GM23338 (cell line): ENCODE results near the gene LRRC10B. TPM values are rescaled to one million over a fixed set of nuclear protein-coding genes. Genes with fewer than 3 reads are reported as not detected.

ENCODE experiments used
- ATAC-seq: fragments of 200-7000 bp; cut with Tn5 transposase; 3 replicates; pipeline ENCODE4 v1.9.1; 2020
- DNase-seq: peaks from one replicate; pipeline ENCODE4 v3.0.0-alpha.2; 2015; ENCODE audit warnings: low spot score
- H2AFZ ChIP-seq: fragments of 200-600 bp; sonication (generic); 2 replicates; pipeline ENCODE4 v1.8.0; 2016; ENCODE audit warnings: antibody characterized with exemption, mild to moderate bottlenecking, moderate library complexity
- H3F3A ChIP-seq: fragments of 200-600 bp; sonication (generic); replicated peaks from 2 replicates; pipeline ENCODE4 v1.8.0; 2017; ENCODE audit warnings: antibody characterized with exemption, mixed run types, low read depth
- H3K27ac ChIP-seq: fragments of 200-600 bp; sonication (generic); 2 replicates; pipeline ENCODE4 v1.6.1; 2016; ENCODE audit warnings: low read depth
- H3K27me3 ChIP-seq: fragments of 200-600 bp; sonication (generic); 2 replicates; pipeline ENCODE4 v1.8.0; 2016; ENCODE audit warnings: mild to moderate bottlenecking, mixed run types, moderate library complexity; ENCODE audit not compliant: insufficient read depth
- H3K36me3 ChIP-seq: fragments of 200-600 bp; sonication (generic); 2 replicates; pipeline ENCODE4 v1.8.0; 2016; ENCODE audit warnings: mild to moderate bottlenecking; ENCODE audit not compliant: insufficient read depth
- H3K4me1 ChIP-seq: fragments of 200-600 bp; sonication (generic); 2 replicates; pipeline ENCODE4 v1.8.0; 2016; ENCODE audit warnings: mild to moderate bottlenecking, moderate library complexity; ENCODE audit not compliant: insufficient read depth
- H3K4me2 ChIP-seq: fragments of 200-600 bp; sonication (generic); 2 replicates; pipeline ENCODE4 v1.7.1; 2017; ENCODE audit warnings: mixed run types
- H3K4me3 ChIP-seq: fragments of 200-600 bp; sonication (generic); 2 replicates; pipeline ENCODE4 v1.6.1; 2016; ENCODE audit warnings: mixed run types
- H3K79me2 ChIP-seq: fragments of 200-600 bp; sonication (generic); replicated peaks from 2 replicates; pipeline ENCODE4 v1.8.0; 2017; ENCODE audit warnings: mild to moderate bottlenecking; ENCODE audit not compliant: insufficient read depth
- H3K9me2 ChIP-seq: fragments of 200-600 bp; sonication (generic); 2 replicates; pipeline ENCODE4 v1.8.0; 2017; ENCODE audit not compliant: insufficient read depth
- H4K20me1 ChIP-seq: fragments of 200-600 bp; sonication (generic); replicated peaks from 2 replicates; pipeline ENCODE4 v1.8.0; 2017; ENCODE audit warnings: mild to moderate bottlenecking; ENCODE audit not compliant: insufficient read depth
- H3K27ac Mint-ChIP-seq: 2 replicates; pipeline ENCODE4 v1.8.0; 2020; ENCODE audit warnings: inconsistent platforms, mild to moderate bottlenecking, moderate library complexity, mixed read lengths
- H3K27me3 Mint-ChIP-seq: 3 replicates; pipeline ENCODE4 v1.8.0; 2022; ENCODE audit warnings: low read depth, mild to moderate bottlenecking, moderate library complexity, mixed read lengths, inconsistent platforms; ENCODE audit not compliant: insufficient read depth, poor library complexity
- H3K36me3 Mint-ChIP-seq: 3 replicates; pipeline ENCODE4 v1.8.0; 2021; ENCODE audit warnings: low read depth, mild to moderate bottlenecking, inconsistent platforms, moderate library complexity, mixed read lengths
- H3K4me1 Mint-ChIP-seq: 3 replicates; pipeline ENCODE4 v1.8.0; 2020; ENCODE audit warnings: mild to moderate bottlenecking, inconsistent platforms, mixed read lengths
- H3K4me3 Mint-ChIP-seq: 3 replicates; pipeline ENCODE4 v1.8.0; 2021; ENCODE audit warnings: moderate library complexity, mild to moderate bottlenecking, inconsistent platforms, mixed read lengths
- H3K9me3 Mint-ChIP-seq: 3 replicates; pipeline ENCODE4 v1.8.0; 2020; ENCODE audit warnings: moderate library complexity, mild to moderate bottlenecking, inconsistent platforms, mixed read lengths
- CTCF ChIP-seq, 2 experiments: fragments of 200-600 bp in 1 of 2; sonication (generic) in 1 of 2; conservative IDR thresholded peaks; 2 replicates each; pipeline versions ENCODE4 v1.5.1 to v1.6.1; 2016 to 2017; ENCODE audit warnings: antibody characterized with exemption in 2 of 2, low read depth in 2 of 2, mild to moderate bottlenecking in 2 of 2, moderate library complexity in 1 of 2
- ETS1 ChIP-seq: IDR thresholded peaks from 2 replicates; pipeline ENCODE4 v1.6.1; 2016; ENCODE audit warnings: antibody characterized with exemption
- EZH2 ChIP-seq: fragments of 200-600 bp; sonication (generic); IDR thresholded peaks from one replicate; pipeline ENCODE4 v1.8.0; 2017; ENCODE audit warnings: antibody characterized with exemption, mild to moderate bottlenecking, low read depth; ENCODE audit not compliant: unreplicated experiment
- EZH2phosphoT487 ChIP-seq: fragments of 200-600 bp; sonication (generic); IDR thresholded peaks from one replicate; pipeline ENCODE4 v1.8.1; 2018; ENCODE audit warnings: antibody characterized with exemption; ENCODE audit not compliant: unreplicated experiment
- JUNB ChIP-seq: IDR thresholded peaks from one replicate; pipeline ENCODE4 v1.6.1; 2016; ENCODE audit warnings: antibody characterized with exemption; ENCODE audit not compliant: unreplicated experiment
- REST ChIP-seq: IDR thresholded peaks from one replicate; pipeline ENCODE4 v1.6.1; 2018; ENCODE audit warnings: antibody characterized with exemption; ENCODE audit not compliant: unreplicated experiment
- ZNF114 ChIP-seq: fragments of 250-450 bp; sonication (Bioruptor Pico); IDR thresholded peaks from 2 replicates; pipeline ENCODE4 v1.5.0; 2020; ENCODE audit warnings: mild to moderate bottlenecking, moderate library complexity
- polyA plus RNA-seq: library from polyadenylated mRNA; unstranded; fragments of >200 nt; fragmentation: Nextera tagmentation; extraction: Ambion mirVana; gene quantifications from 2 replicates; pipeline ENCODE4 v1.2.1, GENCODE V29; 2016
- total RNA-seq: library from RNA; depleted of rRNA; stranded (reverse); fragments of >200 nt; shearing (Covaris generic); gene quantifications from 2 replicates; pipeline ENCODE4 v1.2.3, GENCODE V29; 2014
- TF ChIP-seq, protein P1 (sequence below): fragments of 250-450 bp; sonication (Bioruptor Pico); IDR thresholded peaks from 2 replicates; pipeline ENCODE4 v1.5.0; 2020; ENCODE audit warnings: mild to moderate bottlenecking, moderate library complexity

Gene LRRC10B
- total and polyA plus RNA-seq, 2 experiments from 2014 or later: 0.47 to 1.6 TPM

DNA sequence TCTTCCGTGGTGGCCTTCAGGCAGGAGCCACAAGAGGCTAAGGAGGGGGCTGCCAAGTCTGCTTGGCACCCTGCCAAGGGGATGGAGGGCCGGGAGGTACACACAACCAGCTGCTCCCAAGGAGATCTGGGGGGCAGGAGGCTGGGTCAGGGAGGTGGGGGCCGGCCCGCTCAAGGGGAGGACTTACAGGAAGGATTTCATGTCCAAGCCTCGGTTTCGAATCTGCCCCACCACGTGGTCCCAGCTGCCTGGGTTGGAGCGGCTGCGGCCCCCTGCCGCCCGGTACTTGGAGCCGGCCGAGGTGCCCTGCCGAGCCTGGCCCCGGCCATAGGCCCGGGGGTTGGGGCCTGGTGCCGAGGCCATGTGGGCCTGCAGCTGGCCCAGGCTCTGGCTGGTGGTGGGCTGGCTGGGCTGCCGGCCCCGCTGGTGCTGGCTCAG is 33.5 kb downstream of the LRRC10B start:
- Mint-ChIP-seq H3K27me3 (peaks cover 14% of the 10 kb centered on the region), H3K36me3 (no peaks in the 10 kb centered on the region; the same call in 2 of the 3 replicates), H3K4me1 (peaks cover 55% of the 10 kb centered on the region), H3K9me3 (no peaks in the 10 kb centered on the region), H3K4me3 (no peak overlapping the region; the same call in 2 of the 3 replicates), H3K27ac (no peak overlapping the region)
- H3K4me1 ChIP-seq: peaks cover 21% of the 10 kb centered on the region
- ATAC-seq (peak; percentile 61), DNase-seq (no peak)
- H3K9me2 ChIP-seq: peaks cover 13% of the 10 kb centered on the region
- H3K4me3 ChIP-seq: no peak overlapping the region
- TF ChIP-seq, protein P1, sequence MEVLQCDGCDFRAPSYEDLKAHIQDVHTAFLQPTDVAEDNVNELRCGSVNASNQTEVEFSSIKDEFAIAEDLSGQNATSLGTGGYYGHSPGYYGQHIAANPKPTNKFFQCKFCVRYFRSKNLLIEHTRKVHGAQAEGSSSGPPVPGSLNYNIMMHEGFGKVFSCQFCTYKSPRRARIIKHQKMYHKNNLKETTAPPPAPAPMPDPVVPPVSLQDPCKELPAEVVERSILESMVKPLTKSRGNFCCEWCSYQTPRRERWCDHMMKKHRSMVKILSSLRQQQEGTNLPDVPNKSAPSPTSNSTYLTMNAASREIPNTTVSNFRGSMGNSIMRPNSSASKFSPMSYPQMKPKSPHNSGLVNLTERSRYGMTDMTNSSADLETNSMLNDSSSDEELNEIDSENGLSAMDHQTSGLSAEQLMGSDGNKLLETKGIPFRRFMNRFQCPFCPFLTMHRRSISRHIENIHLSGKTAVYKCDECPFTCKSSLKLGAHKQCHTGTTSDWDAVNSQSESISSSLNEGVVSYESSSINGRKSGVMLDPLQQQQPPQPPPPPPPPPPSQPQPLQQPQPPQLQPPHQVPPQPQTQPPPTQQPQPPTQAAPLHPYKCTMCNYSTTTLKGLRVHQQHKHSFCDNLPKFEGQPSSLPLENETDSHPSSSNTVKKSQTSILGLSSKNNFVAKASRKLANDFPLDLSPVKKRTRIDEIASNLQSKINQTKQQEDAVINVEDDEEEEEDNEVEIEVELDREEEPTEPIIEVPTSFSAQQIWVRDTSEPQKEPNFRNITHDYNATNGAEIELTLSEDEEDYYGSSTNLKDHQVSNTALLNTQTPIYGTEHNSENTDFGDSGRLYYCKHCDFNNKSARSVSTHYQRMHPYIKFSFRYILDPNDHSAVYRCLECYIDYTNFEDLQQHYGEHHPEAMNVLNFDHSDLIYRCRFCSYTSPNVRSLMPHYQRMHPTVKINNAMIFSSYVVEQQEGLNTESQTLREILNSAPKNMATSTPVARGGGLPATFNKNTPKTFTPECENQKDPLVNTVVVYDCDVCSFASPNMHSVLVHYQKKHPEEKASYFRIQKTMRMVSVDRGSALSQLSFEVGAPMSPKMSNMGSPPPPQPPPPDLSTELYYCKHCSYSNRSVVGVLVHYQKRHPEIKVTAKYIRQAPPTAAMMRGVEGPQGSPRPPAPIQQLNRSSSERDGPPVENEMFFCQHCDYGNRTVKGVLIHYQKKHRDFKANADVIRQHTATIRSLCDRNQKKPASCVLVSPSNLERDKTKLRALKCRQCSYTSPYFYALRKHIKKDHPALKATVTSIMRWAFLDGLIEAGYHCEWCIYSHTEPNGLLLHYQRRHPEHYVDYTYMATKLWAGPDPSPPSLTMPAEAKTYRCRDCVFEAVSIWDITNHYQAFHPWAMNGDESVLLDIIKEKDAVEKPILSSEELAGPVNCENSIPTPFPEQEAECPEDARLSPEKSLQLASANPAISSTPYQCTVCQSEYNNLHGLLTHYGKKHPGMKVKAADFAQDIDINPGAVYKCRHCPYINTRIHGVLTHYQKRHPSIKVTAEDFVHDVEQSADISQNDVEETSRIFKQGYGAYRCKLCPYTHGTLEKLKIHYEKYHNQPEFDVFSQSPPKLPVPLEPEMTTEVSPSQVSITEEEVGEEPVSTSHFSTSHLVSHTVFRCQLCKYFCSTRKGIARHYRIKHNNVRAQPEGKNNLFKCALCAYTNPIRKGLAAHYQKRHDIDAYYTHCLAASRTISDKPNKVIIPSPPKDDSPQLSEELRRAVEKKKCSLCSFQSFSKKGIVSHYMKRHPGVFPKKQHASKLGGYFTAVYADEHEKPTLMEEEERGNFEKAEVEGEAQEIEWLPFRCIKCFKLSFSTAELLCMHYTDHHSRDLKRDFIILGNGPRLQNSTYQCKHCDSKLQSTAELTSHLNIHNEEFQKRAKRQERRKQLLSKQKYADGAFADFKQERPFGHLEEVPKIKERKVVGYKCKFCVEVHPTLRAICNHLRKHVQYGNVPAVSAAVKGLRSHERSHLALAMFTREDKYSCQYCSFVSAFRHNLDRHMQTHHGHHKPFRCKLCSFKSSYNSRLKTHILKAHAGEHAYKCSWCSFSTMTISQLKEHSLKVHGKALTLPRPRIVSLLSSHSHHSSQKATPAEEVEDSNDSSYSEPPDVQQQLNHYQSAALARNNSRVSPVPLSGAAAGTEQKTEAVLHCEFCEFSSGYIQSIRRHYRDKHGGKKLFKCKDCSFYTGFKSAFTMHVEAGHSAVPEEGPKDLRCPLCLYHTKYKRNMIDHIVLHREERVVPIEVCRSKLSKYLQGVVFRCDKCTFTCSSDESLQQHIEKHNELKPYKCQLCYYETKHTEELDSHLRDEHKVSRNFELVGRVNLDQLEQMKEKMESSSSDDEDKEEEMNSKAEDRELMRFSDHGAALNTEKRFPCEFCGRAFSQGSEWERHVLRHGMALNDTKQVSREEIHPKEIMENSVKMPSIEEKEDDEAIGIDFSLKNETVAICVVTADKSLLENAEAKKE (CRISPR knock-in tag): no peak
- TF ChIP-seq EZH2 (no peak), REST (no peak), EZH2phosphoT487 (no peak), ZNF114 (CRISPR knock-in tag) (no peak), CTCF (conservative IDR thresholded peaks at IDR 0.05; ENCODE audit: low read depth in 2 of 2) (no peak), JUNB (no peak), ETS1 (no peak)
- H3K27me3 ChIP-seq: no peaks in the 10 kb centered on the region
- peak overlapping the region; percentile 70; the same call in 1 of the 2 replicates for H3K4me2 ChIP-seq
- H3K27ac ChIP-seq: no peak overlapping the region
- H2AFZ ChIP-seq: no peak overlapping the region
- H4K20me1 ChIP-seq: no peaks in the 10 kb centered on the region
- 0 out of 2 replicates have a peak, but pooled peaks cover 3% of the 10 kb centered on the region for H3F3A ChIP-seq
- H3K36me3 ChIP-seq: no peaks in the 10 kb centered on the region
- H3K79me2 ChIP-seq: no peaks in the 10 kb centered on the region
